ENCODE data around the gene DPPA4. TPM values are rescaled to one million over a fixed set of nuclear protein-coding genes. Genes with fewer than 3 reads are reported as not detected.

Gene DPPA4
- total and polyA plus RNA-seq, 2 experiments from 2014 or later = 0.12 to 0.51 TPM

DNA sequence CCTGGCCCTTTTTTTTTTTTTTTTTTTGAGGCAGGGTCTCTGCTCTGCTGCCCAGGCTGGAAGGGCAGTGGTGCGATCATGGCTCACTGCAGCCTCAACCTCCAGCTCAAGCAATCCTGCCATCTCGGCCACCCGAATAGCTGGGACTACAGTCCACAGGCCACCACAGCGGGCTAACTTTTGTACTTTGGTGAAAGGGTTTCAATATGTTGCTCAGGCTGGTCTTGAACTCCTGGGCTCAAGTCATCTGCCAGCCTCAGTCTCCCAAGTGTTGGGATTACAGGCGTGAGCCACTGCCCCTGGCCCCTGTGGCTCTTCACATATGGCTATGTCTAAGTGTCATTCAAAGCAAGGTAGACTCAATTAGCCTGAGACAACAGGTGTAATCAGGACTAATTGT is 12.2 kb downstream of the DPPA4 start:
- no peaks in the 10 kb centered on the region for H3K27me3 ChIP-seq
- H3K27ac ChIP-seq = no peak overlapping the region
- H3K4me1 ChIP-seq (ENCODE audit: low read depth) = no peaks in the 10 kb centered on the region
- no peaks in the 10 kb centered on the region for H3K36me3 ChIP-seq
- no peaks in the 10 kb centered on the region for H3K9me3 ChIP-seq (ENCODE audit: low read depth)
- TF ChIP-seq, protein P1, sequence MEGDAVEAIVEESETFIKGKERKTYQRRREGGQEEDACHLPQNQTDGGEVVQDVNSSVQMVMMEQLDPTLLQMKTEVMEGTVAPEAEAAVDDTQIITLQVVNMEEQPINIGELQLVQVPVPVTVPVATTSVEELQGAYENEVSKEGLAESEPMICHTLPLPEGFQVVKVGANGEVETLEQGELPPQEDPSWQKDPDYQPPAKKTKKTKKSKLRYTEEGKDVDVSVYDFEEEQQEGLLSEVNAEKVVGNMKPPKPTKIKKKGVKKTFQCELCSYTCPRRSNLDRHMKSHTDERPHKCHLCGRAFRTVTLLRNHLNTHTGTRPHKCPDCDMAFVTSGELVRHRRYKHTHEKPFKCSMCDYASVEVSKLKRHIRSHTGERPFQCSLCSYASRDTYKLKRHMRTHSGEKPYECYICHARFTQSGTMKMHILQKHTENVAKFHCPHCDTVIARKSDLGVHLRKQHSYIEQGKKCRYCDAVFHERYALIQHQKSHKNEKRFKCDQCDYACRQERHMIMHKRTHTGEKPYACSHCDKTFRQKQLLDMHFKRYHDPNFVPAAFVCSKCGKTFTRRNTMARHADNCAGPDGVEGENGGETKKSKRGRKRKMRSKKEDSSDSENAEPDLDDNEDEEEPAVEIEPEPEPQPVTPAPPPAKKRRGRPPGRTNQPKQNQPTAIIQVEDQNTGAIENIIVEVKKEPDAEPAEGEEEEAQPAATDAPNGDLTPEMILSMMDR (IDR thresholded peaks at IDR 0.05; ENCODE audit: low read depth, low read length) = no peak
- no peak for DNase-seq (ENCODE audit: low read depth in 1 of 2, low spot score in 1 of 2)
- H3K4me3 ChIP-seq = no peak overlapping the region

DNA sequence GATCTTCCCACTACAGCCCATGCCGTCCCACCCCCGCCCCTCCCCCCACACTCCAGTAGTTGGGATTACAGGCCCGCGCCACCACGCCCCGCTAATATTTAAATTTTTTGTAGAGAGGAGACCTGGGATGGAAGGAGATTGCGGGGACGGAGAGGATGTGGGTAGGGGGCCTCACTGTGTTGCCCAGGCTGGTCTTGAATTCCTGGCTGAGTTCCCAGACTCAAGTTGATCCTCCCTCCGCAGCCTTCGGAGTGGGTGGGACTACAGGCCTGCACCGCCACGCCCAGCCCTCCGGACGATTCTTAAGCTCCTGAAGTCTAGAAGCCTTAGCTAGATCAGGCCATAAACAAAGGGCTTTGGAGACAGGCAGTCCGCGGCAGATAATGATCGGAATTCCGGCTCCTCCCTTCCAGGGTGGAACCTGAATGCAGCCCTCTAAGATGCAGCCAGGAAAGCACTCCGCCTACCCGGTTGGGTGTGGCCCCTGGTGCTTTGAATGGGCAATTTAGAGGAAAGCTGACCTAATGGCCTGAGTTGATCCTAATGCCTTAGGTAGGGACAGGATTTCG is 21.1 kb downstream of the DPPA4 start, which contains the start of gene DPPA2:
Gene DPPA2 (minus strand): TSS at position 356 of the 569 bp plus-strand sequence. CDS start 1,975 bp downstream, outside the sequence.
- Histone ChIP-seq H3K4me3 (no peak within 1 kb of the TSS), H3K36me3 (no peaks in the 10 kb centered on the region), H3K4me1 (ENCODE audit: low read depth) (no peaks in the 10 kb centered on the region), H3K9me3 (ENCODE audit: low read depth) (no peaks in the 10 kb centered on the region), H3K27me3 (no peaks in the 10 kb centered on the region), H3K27ac (no peak within 1 kb of the TSS)
- no peak for DNase-seq (ENCODE audit: low read depth in 1 of 2, low spot score in 1 of 2)
- TF ChIP-seq, protein P1 (IDR thresholded peaks at IDR 0.05; ENCODE audit: low read depth, low read length) = no peak

DNA sequence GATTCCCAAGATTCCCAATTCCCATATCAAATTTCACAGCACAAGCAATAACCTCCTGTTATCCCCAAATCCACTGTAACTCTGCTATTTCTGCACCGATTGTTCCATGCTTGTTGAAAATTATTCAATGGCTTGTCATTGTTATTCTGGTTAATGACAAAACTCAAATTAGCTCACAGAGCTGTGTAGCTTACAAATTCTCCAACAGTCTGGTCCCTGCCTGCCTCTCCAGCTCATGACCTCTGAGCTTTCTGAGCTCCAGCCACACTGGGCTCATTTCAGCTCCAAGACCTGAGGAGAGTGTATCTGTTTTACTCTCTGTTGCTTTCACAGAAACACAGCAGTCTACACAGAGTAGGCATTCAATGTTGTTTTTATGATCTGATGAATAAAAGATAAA is 24.3 kb downstream of the DPPA4 start:
- no peak overlapping the region for H3K27ac ChIP-seq
- H3K27me3 ChIP-seq = no peaks in the 10 kb centered on the region
- no peaks in the 10 kb centered on the region for H3K4me1 ChIP-seq (ENCODE audit: low read depth)
- no peaks in the 10 kb centered on the region for H3K9me3 ChIP-seq (ENCODE audit: low read depth)
- no peak for DNase-seq (ENCODE audit: low read depth in 1 of 2, low spot score in 1 of 2)
- no peak overlapping the region for H3K4me3 ChIP-seq
- H3K36me3 ChIP-seq = no peaks in the 10 kb centered on the region
- TF ChIP-seq, protein P1 (IDR thresholded peaks at IDR 0.05; ENCODE audit: low read depth, low read length) = no peak

DNA sequence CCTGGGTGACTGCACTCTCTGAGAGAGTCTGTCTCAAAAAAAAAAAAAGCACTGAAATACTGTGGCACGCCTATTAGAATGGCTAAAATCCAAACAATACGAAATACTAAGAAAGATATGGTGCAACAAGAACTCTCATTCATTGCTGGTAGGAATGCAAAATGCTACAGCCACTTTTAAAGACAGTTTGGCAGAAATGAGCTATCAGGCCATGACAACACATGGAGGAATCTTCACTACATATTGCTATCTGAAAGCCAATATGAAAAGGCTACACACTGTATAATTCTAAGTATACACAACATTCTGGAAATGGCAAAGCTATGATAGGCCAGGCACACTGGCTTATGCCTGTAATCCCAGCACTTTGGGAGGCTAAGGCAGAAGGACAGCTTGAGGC is 39.9 kb downstream of the DPPA4 start:
- TF ChIP-seq, protein P1 (IDR thresholded peaks at IDR 0.05; ENCODE audit: low read depth, low read length) = no peak
- Histone ChIP-seq H3K4me1 (ENCODE audit: low read depth) (no peaks in the 10 kb centered on the region), H3K9me3 (ENCODE audit: low read depth) (no peaks in the 10 kb centered on the region), H3K27ac (no peak overlapping the region), H3K27me3 (no peaks in the 10 kb centered on the region), H3K4me3 (no peak overlapping the region), H3K36me3 (no peaks in the 10 kb centered on the region)
- DNase-seq (ENCODE audit: low read depth in 1 of 2, low spot score in 1 of 2) = no peak

DNA sequence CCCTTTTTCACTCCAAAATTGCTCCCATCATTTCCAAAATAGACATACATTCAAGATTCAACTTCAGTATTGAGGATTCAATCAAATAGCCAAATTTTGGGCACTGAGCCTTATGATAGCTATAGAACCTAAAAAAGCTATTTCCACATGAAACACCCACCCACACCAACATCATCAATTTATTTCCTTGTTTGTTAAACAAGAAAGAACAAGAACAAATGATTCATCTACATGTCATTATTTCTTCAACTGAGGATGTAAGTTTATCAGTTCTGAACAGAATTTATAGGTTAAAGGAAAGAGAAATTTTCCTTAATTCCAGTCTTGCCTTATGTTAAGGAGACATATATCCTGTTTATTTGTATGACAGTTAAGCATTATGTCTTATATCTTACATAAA is 53.3 kb downstream of the DPPA4 start:
- Histone ChIP-seq H3K36me3 (no peaks in the 10 kb centered on the region), H3K9me3 (ENCODE audit: low read depth) (no peaks in the 10 kb centered on the region), H3K27ac (no peak overlapping the region), H3K4me1 (ENCODE audit: low read depth) (no peaks in the 10 kb centered on the region), H3K27me3 (no peaks in the 10 kb centered on the region), H3K4me3 (no peak overlapping the region)
- no peak for DNase-seq (ENCODE audit: low read depth in 1 of 2, low spot score in 1 of 2)
- TF ChIP-seq, protein P1 (IDR thresholded peaks at IDR 0.05; ENCODE audit: low read depth, low read length) = no peak

Measured in cardiac muscle cell (in vitro differentiated cells and primary cell).